GM18861 (cell line): ENCODE measurements around the gene C17orf100.
"Not testable (repeated sequence)": the region's sequence is repeated elsewhere in the genome, so short reads cannot be mapped to it uniquely, and the experiment has no call there.

Source experiments
- ATAC-seq: cut with Tn5 transposase; IDR thresholded peaks from one replicate; pipeline ENCODE4 v1.9.1; 2021; ENCODE audit not compliant: unreplicated experiment

C17orf100 gene

GRCh38 chr17:6688944-6689343 is 37.4 kb downstream of the C17orf100 start:
- ATAC-seq = no peak

GRCh38 chr17:6690641-6691040 is 39.1 kb downstream of the C17orf100 start:
- no peak for ATAC-seq

- no peak for ATAC-seq
Observed at GRCh38 chr17:6691546-6691945, 40.0 kb downstream of the C17orf100 start.

- ATAC-seq = not testable (repeated sequence)
Observed at GRCh38 chr17:6691958-6692357, 40.4 kb downstream of the C17orf100 start.

GRCh38 chr17:6695051-6695450 is 43.5 kb downstream of the C17orf100 start:
- no peak for ATAC-seq

GRCh38 chr17:6695565-6695964 is 44.0 kb downstream of the C17orf100 start:
- ATAC-seq = no peak

- ATAC-seq = no peak
Observed at GRCh38 chr17:6696906-6697305, 45.3 kb downstream of the C17orf100 start.

- ATAC-seq = no peak
Observed at GRCh38 chr17:6698004-6698403, 46.4 kb downstream of the C17orf100 start.

GRCh38 chr17:6699997-6700947 is 48.7 kb downstream of the C17orf100 start:
- no peak for ATAC-seq

- ATAC-seq = no peak
Observed at GRCh38 chr17:6700948-6701307, 49.4 kb downstream of the C17orf100 start.

GRCh38 chr17:6701719-6702118 is 50.2 kb downstream of the C17orf100 start:
- no peak for ATAC-seq

GRCh38 chr17:6702567-6703215 is 51.1 kb downstream of the C17orf100 start:
- ATAC-seq = no peak
